A204.1 (cell line): ENCODE measurements around the gene GIT2.

Experiments
- FAIRE-seq: peaks from 2 replicates; lab custom pipeline; 2012; peaks lifted over from hg19 to GRCh38; lab: Jason Lieb, UNC

Gene GIT2

DNA sequence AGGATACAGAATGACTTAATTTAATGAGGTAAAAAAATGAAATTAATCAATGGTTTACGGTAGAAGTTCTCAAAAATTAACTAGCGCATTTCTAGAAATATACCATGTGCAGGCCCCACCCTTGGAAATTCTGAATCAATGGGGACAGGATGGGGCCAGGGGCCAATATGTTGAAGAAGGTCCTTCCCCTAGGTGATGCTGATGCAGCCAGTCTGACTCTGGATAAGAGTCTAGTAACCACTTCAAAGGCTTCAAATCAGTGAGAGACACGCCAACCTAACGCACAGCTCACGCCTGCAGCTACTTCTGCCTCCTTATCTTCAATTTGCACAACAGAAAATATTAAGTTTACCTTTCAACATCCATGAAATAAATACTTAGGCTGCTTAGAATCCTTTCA lies 14.9 kb downstream of the GIT2 start:
- FAIRE-seq, result no peak

DNA sequence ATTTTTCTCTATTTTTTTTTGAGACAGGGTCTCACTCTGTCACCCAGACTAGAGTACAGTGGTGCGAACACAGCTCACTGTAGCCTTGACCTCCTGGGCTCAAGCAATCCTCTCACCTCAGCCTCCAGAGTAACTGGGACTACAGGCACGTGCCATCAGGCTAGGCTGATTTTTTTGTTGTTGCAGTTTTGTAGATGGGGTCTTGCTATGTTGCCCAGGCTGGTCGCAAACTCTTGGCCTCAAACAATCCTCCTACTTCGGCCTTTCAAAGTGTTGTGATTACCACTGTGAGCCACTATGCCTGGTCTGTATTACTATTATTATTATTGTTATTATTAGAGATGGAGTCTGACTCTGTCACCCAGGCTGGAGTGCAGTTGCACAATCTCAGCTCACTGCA lies 23.3 kb downstream of the GIT2 start:
- no peak for FAIRE-seq

DNA sequence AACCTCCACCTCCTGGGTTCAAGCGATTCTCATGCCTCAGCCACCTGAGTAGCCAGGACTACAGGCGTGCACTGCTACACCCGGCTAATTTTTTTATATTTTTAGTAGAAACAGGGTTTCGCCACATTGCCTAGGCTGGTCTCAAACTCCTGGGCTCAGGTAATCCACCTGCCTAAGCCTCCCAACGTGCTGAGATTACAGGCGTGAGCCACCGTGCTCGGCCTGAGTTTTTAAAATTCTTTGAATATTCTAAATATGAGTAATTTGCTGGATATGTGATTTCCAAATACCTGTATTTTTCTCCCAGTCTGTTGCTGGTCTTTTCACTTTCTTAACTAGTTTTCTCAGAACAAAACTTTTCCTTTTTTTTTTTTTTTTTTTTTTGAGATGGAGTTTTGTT lies 27.4 kb downstream of the GIT2 start:
- FAIRE-seq, result no peak

DNA sequence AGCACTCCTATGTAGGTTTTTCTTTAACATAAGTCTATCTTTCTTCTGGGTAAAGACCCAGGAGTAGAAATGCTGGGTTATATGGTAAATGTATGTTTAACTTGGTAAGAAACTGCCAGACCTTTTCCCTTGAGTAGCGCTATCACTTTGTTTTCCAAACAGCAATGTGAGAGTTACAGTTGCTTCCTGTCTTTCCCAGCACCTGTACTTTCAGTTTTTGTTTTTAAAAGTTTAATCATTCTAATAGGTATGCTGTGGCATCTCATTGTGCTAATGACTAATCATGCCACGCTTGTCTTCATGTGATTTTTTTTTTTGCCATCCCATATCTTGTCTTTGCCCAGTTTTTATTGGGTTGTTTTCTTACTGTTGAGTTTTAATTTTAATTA lies 28.1 kb downstream of the GIT2 start:
- no peak for FAIRE-seq

DNA sequence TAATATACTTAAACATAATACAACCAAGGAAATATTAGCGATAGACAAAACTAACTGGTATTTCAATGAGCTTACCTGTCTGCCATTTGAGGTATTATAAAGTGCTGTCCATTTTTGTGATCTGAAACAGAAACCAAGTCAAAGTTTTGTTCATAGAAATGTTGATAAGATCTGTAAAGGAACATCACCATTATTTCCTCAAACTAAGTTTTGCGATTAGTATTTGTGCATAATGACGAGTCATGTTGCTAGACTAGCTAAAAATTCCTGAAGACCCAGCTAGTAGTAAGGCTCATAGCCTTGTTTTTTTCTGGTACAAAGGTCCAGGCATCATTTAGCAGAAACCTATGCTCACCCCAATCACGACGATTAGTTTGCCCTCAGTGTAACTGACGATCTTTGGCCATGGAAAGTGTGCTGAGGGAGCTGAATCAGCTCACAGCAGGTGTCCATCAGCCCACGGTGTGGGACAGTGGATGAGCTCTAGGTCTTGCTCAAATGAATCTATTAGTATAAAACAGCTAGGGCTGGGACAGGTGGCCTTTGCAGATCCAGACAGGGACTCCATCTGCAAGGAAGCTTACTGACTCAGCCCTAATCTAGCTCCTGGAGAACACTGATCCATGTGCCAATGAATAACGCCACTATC lies 28.7 kb downstream of the GIT2 start:
- no peak for FAIRE-seq

DNA sequence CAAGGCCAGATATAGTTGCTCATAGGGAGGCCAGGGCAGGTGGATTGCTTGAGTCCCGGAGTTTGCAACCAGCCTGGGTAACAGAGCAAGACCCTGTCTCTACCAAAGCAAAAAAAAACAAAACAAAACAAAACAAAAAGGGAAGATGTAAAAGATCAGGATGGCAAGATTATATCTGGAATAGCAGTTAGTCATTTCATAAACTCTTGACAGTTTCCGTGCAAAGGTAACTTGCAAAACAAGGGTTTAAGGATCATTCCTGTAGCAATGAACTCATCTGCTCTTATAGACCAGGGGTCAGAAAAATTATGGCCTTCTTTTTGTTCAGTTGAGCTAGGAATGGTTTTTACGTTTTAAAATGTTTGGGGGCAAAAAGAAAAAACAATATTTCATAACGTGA lies 29.6 kb downstream of the GIT2 start:
- no peak for FAIRE-seq

DNA sequence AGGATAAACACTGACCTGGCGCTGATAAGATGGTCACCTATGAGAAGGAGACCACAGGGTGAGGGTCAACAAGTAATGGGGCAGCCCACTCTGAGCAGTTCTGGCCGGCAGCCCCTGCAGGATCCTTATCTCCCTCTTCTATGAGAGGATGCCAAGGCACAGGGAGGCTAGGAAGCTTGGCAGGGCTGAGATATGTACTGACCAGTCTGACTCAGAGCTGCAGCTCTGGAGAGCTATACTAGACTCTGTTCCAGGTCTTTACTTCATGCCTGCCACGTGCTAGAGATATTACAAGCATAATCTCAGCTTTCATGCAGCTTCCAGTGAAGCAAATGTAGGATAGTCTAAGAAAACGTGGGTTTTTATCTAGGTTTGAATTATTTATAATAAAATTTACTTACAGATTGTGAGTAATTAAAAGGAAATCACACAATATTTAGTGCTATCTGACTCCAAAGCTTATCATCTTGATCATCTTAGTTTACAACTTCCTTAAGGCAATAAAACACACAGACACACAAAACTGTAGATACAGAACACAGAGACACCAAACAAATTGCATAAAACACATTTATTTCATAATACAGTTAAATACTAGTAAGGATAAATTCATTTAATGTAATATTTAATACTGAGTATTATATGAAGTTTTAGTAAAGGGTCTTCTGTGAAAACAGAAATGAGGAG lies 32.3 kb downstream of the GIT2 start:
- FAIRE-seq, result no peak

DNA sequence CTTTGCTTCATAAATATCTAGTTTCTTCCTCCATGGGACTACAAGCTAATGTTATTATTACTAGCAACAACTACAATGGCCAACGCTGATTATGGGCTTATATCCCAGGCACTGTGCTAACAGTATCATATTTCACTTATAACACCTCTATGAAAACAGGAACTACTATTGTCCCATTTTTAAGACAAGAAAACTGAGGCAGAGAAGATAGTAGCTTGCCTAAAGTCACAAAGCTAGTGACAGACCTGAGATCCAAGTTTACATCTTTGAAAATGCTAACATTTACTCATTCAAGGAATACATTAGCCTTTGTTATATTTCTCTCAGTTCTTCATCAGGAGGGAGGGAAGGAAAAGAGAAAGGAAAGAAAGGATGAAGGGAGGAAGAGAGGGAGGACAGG lies 32.8 kb downstream of the GIT2 start:
- no peak for FAIRE-seq

DNA sequence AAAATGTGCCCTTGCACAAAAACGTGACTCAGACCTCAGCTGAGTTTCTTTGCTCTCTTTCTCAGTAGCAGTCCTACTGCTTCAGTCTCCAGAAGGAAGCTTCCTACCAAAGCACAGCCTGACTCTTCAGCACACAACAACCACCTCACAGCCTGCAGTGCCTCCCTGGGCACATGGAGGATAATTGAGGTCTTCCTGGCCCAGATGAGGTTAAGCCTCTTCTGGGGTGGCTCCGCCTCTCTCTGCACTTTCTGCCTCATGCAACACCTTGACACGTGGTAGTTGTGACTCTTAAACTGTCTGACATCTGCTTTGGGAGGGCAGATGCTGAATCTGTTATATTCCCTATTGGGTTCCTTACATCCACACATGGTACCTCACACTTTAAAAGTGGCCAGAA lies 33.8 kb downstream of the GIT2 start:
- no peak for FAIRE-seq

DNA sequence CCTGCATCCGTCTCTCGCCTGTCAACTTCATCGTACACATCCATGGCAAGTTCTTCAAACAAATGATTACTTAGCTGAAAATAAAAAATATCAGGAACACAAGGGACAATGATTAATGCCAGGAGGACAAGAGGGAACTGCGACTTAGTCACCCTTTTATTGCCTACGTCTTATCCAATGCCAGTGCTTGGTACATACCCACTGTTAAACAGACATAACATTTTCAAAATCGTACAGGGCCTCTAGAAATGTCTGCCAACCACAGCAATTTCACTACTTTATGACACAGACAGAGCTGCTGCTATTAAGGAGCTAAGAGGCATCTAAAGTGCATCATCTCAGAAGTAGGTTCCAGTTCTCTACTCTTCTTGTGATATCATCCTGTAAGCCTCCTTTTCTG lies 34.6 kb downstream of the GIT2 start:
- FAIRE-seq, result no peak

DNA sequence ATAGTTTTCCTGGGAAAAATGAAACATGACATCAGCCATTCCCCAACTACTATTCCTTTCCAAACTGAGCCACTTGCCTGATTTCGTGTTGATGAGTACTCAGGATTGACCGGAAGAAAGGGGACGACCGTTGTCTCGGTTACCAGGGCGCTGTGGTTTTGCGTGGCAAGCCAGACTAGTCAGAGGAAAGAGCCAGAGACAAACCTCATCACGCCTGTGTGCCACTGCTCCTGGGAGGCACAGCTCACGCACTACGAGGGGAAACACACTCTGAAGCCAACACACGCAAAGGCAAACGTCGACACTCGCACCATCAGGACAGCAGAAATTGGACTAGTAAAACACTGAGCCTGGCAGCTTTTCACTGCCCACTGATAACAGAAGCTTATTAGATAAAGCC lies 35.0 kb downstream of the GIT2 start:
- FAIRE-seq, result no peak

DNA sequence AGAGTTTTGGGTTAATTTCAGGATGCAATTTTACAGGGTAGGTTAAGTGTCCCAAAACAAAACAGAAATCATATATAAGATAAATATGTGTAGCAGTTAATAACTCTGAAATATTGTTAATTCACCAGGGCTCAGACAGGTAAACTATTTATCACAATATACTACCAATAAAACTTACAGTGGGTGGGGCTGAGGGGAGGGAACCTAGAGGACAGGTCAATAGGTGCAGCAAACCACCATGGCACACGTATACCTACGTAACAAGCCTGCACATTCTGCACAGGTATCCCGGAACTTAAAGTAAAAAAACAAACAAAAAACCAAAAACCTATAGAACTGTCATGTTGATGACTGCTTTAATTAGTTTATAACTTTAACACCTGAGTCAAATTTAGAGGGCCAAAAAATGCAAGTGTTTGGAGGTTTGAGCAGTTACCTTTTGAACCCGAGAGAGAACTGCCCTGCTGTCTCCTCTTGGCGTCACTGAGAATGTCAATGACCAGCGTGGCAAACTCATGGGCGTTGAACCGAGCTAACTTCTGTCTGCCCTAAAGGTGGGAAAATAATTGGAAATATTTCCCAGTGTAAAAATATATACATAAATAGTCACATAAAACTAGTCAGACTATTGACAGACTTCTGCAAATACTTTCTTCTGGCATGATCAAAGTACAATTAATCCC lies 36.6 kb downstream of the GIT2 start:
- FAIRE-seq, result no peak

DNA sequence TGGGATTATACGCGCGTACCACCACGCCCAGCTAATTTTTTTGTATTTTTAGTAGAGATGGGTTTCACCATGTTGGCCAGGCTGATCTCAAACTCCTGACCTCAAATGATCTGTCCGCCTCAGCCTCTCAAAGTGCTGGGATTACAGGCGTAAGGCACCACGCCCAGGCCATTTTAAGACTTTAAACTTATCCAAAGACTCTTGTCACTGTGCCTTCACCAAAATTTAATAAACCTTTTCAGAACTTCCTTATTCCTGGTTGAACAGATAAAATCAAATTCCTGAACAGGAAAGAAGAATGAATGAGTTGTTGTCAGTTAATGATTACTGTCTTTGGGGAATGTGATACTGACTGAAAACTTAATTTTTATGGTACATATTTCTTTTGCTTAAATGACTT lies 37.8 kb downstream of the GIT2 start:
- no peak for FAIRE-seq

DNA sequence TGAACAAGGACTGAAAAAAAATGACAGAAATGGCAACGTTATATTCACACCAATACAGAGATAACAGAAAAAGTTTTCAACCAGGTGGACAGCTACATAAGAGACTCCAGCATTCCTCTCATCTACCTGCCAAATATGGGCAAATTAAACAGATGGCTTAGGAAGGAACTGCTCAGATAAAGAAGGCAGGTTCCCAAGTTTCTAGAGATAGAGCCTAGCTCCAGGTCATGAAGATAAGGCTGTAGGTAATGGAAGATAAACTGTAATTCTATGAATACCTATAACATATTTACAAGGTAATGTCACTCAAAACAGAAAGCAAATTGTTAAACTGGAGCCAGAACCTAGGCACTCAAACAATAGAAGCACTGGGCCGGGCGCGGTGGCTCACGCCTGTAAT lies 42.5 kb downstream of the GIT2 start:
- FAIRE-seq, result no peak

DNA sequence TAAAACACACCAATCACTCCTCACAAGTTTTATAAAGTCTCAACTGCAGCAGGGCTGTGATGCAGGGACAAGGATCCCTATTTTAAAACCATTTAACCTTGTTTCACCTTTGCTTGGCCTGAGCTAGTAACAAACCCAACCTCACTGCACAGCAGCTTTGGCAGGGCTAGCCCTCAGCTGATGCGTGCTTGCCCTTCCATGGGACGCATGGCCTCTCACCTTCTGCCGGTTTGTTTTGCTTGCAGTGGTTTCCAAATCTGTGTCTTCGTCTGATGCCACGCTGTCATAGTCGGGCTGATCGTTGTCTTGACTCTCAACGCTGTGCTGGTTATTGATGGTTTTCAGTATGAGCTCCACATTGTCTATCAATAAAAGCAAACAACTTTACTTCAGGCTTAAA lies 43.3 kb downstream of the GIT2 start:
- no peak for FAIRE-seq

DNA sequence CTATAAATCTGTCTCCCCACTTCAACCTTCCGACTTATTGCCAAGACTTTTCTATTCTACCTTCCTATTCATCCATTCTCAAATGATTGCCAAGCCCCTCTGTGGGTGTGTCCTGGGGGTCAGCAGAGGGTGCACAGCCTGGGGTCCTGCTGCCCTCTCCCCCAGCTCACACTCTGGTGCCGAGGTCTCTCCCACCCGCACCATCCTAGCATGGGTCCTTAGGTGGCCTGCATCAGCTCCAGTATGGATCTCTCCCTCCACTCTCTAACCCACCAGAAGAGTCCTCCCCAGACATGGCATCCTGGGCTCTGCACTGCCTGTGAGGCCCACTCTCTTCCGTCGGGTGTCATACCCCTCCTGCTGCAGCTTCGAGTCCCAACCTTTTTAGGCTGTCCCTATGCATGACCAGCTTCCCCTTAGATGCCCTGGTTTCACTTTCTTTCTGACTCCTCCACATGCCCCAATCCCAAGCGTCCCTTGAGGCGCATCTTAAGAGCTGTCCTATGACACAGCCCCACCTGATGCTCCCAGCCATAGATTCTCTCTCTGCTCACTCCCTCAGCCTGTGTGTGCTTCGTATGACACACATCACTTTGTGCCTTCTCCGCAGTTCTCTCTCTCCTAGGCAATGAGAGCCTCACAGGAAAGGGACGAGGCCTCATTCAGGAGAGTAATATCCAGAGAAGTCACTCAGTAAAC lies 43.9 kb downstream of the GIT2 start:
- FAIRE-seq, result no peak

DNA sequence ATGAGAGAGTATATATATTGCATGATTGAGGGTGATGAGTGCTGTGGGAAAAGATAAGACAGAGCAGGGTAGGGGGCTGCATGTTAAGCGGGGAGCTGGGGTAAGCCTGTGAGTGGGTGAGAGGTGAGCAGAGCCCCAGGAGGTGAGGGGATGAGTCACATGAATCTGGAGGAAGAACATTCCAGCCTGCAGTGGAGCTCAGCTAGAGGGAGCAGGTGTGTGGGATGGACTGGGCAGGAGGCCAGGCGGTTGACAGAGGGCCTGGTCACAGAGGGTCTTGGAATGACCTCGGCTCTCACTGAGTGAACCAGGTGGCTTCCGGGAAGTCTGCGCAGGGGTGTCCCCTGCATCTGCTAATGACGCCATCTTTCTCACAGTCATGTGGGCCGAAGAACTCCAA lies 44.4 kb downstream of the GIT2 start:
- FAIRE-seq, result no peak

DNA sequence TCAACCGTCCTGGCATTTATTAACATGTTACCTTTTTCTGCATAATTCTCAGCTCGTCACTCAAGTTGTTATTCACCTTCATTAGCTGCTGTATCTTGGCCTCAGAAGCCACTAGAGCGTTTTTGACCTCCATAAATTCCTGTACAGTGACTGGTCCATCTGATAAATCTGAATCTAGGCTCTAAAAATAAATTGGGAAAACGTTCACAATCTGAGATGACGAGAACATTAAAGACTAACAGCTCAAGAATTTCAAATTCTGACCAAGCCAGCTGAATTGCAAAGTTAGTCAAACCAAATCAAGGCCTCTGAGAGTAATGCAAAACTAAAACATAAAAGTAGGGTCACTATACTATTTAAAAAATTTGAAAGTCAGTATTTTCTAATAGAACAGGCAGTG lies 45.0 kb downstream of the GIT2 start:
- FAIRE-seq, result no peak

DNA sequence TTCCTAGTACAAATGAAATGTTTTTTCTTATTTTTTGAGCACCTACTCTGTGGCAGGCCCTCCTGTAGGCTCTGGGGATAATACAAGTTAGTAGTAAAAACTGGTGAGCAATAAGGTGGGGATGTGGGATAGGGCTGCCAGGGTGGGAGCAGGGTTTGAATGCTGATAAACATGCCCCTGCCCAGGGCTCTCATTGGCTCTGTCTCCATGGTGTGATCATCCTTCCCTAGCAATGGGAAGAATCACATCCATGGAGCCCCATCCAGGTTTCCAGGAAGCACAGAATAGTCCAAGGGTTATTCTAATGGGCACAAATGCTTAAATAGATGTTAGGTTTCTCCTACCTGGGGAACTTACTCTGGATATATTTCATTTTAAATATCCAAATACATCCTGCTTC lies 45.5 kb downstream of the GIT2 start:
- FAIRE-seq, result no peak

DNA sequence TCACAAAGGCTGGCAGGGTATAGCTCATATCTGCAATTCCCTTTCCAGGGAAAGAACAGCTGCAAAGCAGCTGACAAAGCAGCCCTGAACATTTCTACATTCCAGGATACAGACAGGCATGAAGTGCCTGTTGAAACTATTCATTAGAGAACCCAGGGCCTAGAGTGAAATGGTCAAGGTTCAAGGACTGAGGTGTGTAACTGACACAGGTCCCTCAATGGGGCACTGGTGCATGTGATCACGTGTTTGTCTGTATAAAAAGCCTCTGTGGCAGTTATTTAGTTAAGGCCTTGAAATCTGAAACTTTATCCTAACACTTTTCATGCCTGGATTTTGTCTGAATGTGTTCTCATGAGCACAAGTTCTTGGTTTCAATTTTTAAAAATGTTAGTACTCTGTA lies 47.1 kb downstream of the GIT2 start:
- no peak for FAIRE-seq

DNA sequence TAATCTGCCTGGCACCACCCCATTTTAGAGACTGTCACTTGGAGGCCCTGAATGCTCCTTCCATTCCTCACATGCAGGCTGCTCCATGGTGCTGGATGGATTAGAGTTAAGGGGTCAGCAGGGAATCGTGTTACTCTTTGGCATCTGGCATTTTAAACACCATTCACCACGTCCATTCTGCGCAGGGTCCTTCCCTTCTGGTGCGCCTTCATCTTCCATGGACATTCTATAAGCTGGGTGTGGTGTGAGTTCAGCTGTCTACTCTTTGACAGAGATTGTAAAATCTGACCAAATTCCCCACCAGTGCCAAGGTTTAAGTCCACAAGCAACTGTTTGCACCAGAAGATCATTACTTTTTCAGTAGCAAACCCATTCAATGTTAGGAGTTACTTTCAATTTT lies 47.8 kb downstream of the GIT2 start:
- no peak for FAIRE-seq

DNA sequence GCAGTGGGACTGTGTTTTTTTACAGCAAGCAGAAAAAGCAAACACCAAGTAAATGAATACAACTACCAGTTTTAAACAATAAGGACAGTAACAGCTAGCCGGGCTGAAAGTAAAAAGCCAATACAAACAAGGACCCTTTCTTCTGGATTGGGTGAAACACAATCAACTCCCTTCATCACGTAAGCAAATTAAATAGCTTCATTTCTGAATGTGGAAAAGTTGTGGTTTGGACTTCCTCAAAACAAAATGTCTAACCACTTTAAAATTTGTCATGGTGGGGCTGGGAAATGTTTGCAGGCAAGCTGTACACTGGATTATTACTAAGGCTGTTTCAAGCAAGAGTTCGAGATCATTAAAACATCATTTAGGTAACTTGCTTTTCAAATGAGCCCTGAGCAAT lies 48.6 kb downstream of the GIT2 start:
- FAIRE-seq, result no peak

DNA sequence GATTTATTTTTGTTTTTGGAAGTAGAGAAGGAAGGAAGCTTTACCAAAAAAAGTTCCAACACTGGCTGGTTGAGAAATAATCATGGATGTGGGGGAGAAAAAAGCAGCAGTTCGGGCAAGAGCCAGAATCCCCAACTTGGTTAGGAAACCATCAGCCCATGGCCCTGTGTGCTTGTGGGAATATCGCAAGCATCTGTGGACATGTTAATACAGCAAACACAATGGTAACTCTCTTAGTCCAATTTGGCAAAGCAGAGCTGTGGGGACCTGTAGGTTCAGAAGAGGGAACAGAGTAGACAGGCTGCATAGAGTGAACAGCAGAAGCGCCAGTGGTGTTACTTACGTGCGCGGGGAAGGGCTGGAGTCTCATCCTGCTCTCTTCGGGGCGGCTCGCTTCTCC lies 49.3 kb downstream of the GIT2 start:
- FAIRE-seq, result no peak
